ENCODE measurements around the gene GALNT10. TPM values are rescaled to one million over a fixed set of nuclear protein-coding genes. Genes with fewer than 3 reads are reported as not detected.

Gene GALNT10
- 75.1 to 107 TPM (median 89.1 TPM) in 5 replicates for total RNA-seq (2022; extraction: Qiagen RNA extraction)

GRCh38 chr5:154190595-154191304 lies at the start of gene GALNT10:
Gene GALNT10, plus strand, starts transcription at chr5:154190733. Its CDS starts 134 bp downstream, at chr5:154190867.

DNA sequence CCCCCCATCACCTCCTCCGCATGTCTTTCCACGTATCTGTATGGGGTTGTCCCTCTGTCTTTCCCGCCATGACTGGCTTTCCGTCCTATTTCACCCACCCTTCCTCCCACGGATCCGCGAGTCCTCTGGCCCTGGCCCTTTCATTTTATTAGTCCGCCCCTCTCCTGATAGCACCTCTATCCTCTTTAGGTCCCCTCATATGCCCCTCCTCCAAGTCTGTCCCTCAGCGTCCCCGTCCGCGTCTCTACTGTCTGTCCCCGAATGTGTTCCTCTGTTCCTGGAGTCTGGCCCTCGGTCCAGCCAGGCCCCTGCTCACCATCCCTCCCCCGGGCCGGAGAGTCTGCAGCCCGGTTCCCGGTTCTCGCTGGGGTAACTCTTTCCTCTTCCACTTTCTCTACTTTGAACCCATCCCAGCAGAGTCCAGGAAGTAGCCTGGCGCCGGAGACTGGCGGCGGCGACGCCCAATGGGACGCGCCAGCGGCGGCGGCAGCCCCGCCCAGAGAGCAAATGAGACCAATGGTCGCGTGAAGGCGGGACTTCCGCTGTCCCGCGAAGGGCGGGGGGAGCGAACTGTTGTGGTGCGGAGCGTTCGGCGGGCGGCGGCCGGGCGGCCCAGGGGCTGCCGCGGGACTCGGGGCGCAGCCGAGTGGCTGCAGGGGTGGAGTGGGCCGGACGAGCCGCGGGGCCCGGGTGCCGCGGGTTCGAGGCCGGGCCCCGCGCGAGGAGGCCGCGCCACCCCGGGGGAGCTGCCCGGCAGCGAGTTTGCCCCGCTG lies 255.1 kb downstream of the GALNT10 start, which contains the start of gene SAP30L:
Gene SAP30L, plus strand, starts transcription at position 576 of the 773 bp plus-strand sequence. CDS start 608 bp downstream, outside the sequence.

Other genes starting within 250 kb of the GALNT10 start
- gene FAM114A2, start 151.8 kb upstream of the GALNT10 start, total RNA-seq (2022; extraction: Qiagen RNA extraction): 8.8 to 14.2 TPM (median 9.8 TPM) in 5 replicates
- gene MFAP3, start 151.8 kb upstream of the GALNT10 start, total RNA-seq (2022; extraction: Qiagen RNA extraction): 19.1 to 38.9 TPM (median 22.8 TPM) in 5 replicates

Measured in A549 treated with AZD2906 at 1 μM for 4 hours (cell line).